Activated naive CD4-positive, alpha-beta T cell treated with anti-CD3 and anti-CD28 coated beads, Interleukin-2, amount 10 ng/mL, durations not matched to agents 7 days and 5 days (primary cell): Measurements from ENCODE around the gene CDKN2B-AS1.
"Not testable (repeated sequence)": the region's sequence is repeated elsewhere in the genome, so short reads cannot be mapped to it uniquely, and the experiment has no call there.

ENCODE experiments used
- CTCF ChIA-PET: fragments of 350-600 bp; sonication (Branson Sonifier 250); formaldehyde crosslinking; loops from one replicate; lab custom pipeline; 2021; ENCODE audit warnings: antibody characterized with exemption; lab: Charles Lee
- DNase-seq: peaks from one replicate; pipeline ENCODE4 v3.0.0-alpha.2; 2020
- H3K27ac Mint-ChIP-seq: one replicate; pipeline ENCODE4 v1.8.0; 2021; ENCODE audit warnings: mild to moderate bottlenecking, moderate library complexity, mixed read lengths
- H3K27me3 Mint-ChIP-seq: one replicate; pipeline ENCODE4 v1.8.0; 2021; ENCODE audit warnings: mild to moderate bottlenecking, mixed read lengths
- H3K36me3 Mint-ChIP-seq: one replicate; pipeline ENCODE4 v1.8.0; 2021; ENCODE audit warnings: mixed read lengths
- H3K4me1 Mint-ChIP-seq: one replicate; pipeline ENCODE4 v1.8.0; 2021; ENCODE audit warnings: mixed read lengths
- H3K4me3 Mint-ChIP-seq: one replicate; pipeline ENCODE4 v1.8.0; 2021; ENCODE audit warnings: mild to moderate bottlenecking, moderate library complexity, mixed read lengths
- H3K9me3 Mint-ChIP-seq: one replicate; pipeline ENCODE4 v1.8.0; 2021; ENCODE audit warnings: mixed read lengths

CDKN2B-AS1 gene

GRCh38 chr9:22046243-22046885, 51.8 kb downstream of the CDKN2B-AS1 start:
- H3K4me3 Mint-ChIP-seq = no peak overlapping the region
- no peak overlapping the region for H3K27ac Mint-ChIP-seq
- H3K27me3 Mint-ChIP-seq = peaks cover 34% of the 10 kb centered on the region
- peaks cover 65% of the 10 kb centered on the region for H3K4me1 Mint-ChIP-seq
- DNase-seq = no peak
- CTCF ChIA-PET = interaction anchor here (1.1 to 1.2 kb wide), 2 partner anchors 10 to 193 kb away, joined by 3 to 5 read pairs; no protein-coding TSS in a partner anchor
- no peaks in the 10 kb centered on the region for H3K9me3 Mint-ChIP-seq
- peaks cover 27% of the 10 kb centered on the region for H3K36me3 Mint-ChIP-seq

- H3K9me3 Mint-ChIP-seq = no peaks in the 10 kb centered on the region
- no peak overlapping the region for H3K4me3 Mint-ChIP-seq
- no peak for DNase-seq
- no peak overlapping the region for H3K27ac Mint-ChIP-seq
- CTCF ChIA-PET = interaction anchor here (1.1 to 1.7 kb wide), 2 partner anchors 72 to 192 kb away, joined by 4 to 5 read pairs; no protein-coding TSS in a partner anchor
- peaks cover 30% of the 10 kb centered on the region for H3K27me3 Mint-ChIP-seq
- peaks cover 70% of the 10 kb centered on the region for H3K4me1 Mint-ChIP-seq
- peaks cover 38% of the 10 kb centered on the region for H3K36me3 Mint-ChIP-seq
These were observed 53.0 kb downstream of the CDKN2B-AS1 start for GRCh38 chr9:22047596-22047995.

- CTCF ChIA-PET = interaction anchor here (0.7 to 1.0 kb wide), 2 partner anchors 38 to 195 kb away, joined by 3 read pairs; no protein-coding TSS in a partner anchor
- no peaks in the 10 kb centered on the region for H3K9me3 Mint-ChIP-seq
- no peak for DNase-seq
- H3K36me3 Mint-ChIP-seq = peaks cover 50% of the 10 kb centered on the region
- no peak overlapping the region for H3K4me3 Mint-ChIP-seq
- H3K4me1 Mint-ChIP-seq = peaks cover 82% of the 10 kb centered on the region
- peaks cover 29% of the 10 kb centered on the region for H3K27me3 Mint-ChIP-seq
- peak overlapping the region; percentile 43 for H3K27ac Mint-ChIP-seq
These were observed 54.8 kb downstream of the CDKN2B-AS1 start for GRCh38 chr9:22049411-22049810.

GRCh38 chr9:22050924-22051323, 56.3 kb downstream of the CDKN2B-AS1 start:
- CTCF ChIA-PET = interaction anchor here (0.9 to 2.6 kb wide), 2 partner anchors 69 to 188 kb away, joined by 3 to 10 read pairs; no protein-coding TSS in a partner anchor
- H3K27me3 Mint-ChIP-seq = peaks cover 22% of the 10 kb centered on the region
- H3K36me3 Mint-ChIP-seq = peaks cover 52% of the 10 kb centered on the region
- H3K9me3 Mint-ChIP-seq = no peaks in the 10 kb centered on the region
- peak overlapping the region; percentile 82 for H3K27ac Mint-ChIP-seq
- H3K4me3 Mint-ChIP-seq = peak overlapping the region; percentile 46
- DNase-seq = peak; percentile 54
- H3K4me1 Mint-ChIP-seq = peaks cover 71% of the 10 kb centered on the region

- Mint-ChIP-seq H3K27ac (peak overlapping the region; percentile 65), H3K4me1 (peaks cover 61% of the 10 kb centered on the region), H3K9me3 (no peaks in the 10 kb centered on the region), H3K27me3 (peaks cover 15% of the 10 kb centered on the region), H3K4me3 (no peak overlapping the region), H3K36me3 (peaks cover 60% of the 10 kb centered on the region)
- CTCF ChIA-PET = interaction anchor here (0.8 to 2.6 kb wide), 3 partner anchors 28 to 94 kb away, joined by 3 to 10 read pairs (median 3); no protein-coding TSS in a partner anchor
- DNase-seq = peak; percentile 34
These were observed 57.9 kb downstream of the CDKN2B-AS1 start for GRCh38 chr9:22052376-22052945.

- peaks cover 1% of the 10 kb centered on the region for H3K9me3 Mint-ChIP-seq
- CTCF ChIA-PET = interaction anchor here (0.8 to 2.6 kb wide), 3 partner anchors 28 to 93 kb away, joined by 3 to 10 read pairs (median 3); no protein-coding TSS in a partner anchor
- peaks cover 60% of the 10 kb centered on the region for H3K36me3 Mint-ChIP-seq
- H3K27me3 Mint-ChIP-seq = peaks cover 8% of the 10 kb centered on the region
- H3K4me1 Mint-ChIP-seq = peaks cover 61% of the 10 kb centered on the region
- peak overlapping the region; percentile 65 for H3K27ac Mint-ChIP-seq
- H3K4me3 Mint-ChIP-seq = no peak overlapping the region
- no peak for DNase-seq
These were observed 58.6 kb downstream of the CDKN2B-AS1 start for GRCh38 chr9:22053178-22053577.

DNA sequence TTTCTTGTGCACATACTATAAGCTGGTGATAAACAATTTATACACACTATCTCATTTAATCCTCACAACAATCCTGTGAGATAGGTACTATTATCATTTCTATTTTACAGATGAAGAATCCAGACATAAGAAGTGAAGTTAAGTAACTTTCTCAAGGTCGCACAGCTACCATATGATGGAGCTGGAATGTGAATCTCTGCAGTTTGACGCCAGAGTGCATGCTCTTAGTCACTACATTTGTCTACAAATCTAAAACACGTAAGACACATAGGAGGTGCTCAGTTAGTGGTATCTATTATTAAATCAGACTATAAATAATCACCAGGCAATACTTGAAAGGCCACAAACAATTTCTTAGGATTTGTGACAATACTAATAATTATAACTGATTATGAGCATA, 59.5 kb downstream of the CDKN2B-AS1 start:
- no peak for DNase-seq
- Mint-ChIP-seq H3K9me3 (peaks cover 2% of the 10 kb centered on the region), H3K27ac (no peak overlapping the region), H3K4me3 (no peak overlapping the region), H3K4me1 (peaks cover 56% of the 10 kb centered on the region), H3K36me3 (peaks cover 64% of the 10 kb centered on the region), H3K27me3 (peaks cover 8% of the 10 kb centered on the region)
- CTCF ChIA-PET = interaction anchor here (0.7 kb wide), 1 partner anchor 12 kb away, joined by 3 read pairs; no protein-coding TSS in a partner anchor

- peaks cover 8% of the 10 kb centered on the region for H3K27me3 Mint-ChIP-seq
- peaks cover 5% of the 10 kb centered on the region for H3K9me3 Mint-ChIP-seq
- peaks cover 54% of the 10 kb centered on the region for H3K4me1 Mint-ChIP-seq
- no peak for DNase-seq
- H3K4me3 Mint-ChIP-seq = no peak overlapping the region
- peaks cover 65% of the 10 kb centered on the region for H3K36me3 Mint-ChIP-seq
- no peak overlapping the region for H3K27ac Mint-ChIP-seq
- CTCF ChIA-PET = no interaction called here
These were observed 59.9 kb downstream of the CDKN2B-AS1 start for GRCh38 chr9:22054529-22054928.

DNA sequence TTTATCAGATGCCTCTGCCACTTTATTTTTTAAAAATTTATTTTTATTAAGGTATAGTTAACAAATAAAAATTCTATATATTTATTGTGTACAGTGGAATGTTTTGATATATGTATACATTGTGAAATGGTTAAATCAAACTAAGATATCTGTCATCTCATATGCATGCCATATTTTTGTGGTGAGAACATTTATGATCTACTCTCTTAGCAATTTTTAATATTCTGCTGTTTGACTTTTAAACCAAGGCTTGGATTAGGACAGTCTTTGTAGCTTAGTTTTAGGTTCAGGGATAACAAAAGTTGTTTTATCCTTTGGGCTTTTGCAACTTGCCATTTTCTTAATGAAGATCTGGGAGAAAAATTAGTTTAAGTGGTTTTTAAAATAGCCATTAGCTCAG, 60.5 kb downstream of the CDKN2B-AS1 start:
- Mint-ChIP-seq H3K9me3 (peaks cover 6% of the 10 kb centered on the region), H3K27me3 (peaks cover 9% of the 10 kb centered on the region), H3K36me3 (peaks cover 68% of the 10 kb centered on the region), H3K4me1 (peaks cover 50% of the 10 kb centered on the region), H3K27ac (no peak overlapping the region), H3K4me3 (no peak overlapping the region)
- CTCF ChIA-PET = no interaction called here
- DNase-seq = no peak

GRCh38 chr9:22056402-22056801, 61.8 kb downstream of the CDKN2B-AS1 start:
- Mint-ChIP-seq H3K27me3 (peaks cover 15% of the 10 kb centered on the region), H3K4me1 (peaks cover 37% of the 10 kb centered on the region), H3K4me3 (no peak overlapping the region), H3K9me3 (peaks cover 10% of the 10 kb centered on the region), H3K27ac (no peak overlapping the region), H3K36me3 (peaks cover 65% of the 10 kb centered on the region)
- no peak for DNase-seq
- CTCF ChIA-PET = interaction anchor here (1.2 to 1.4 kb wide), 2 partner anchors 20 to 63 kb away, joined by 3 read pairs; no protein-coding TSS in a partner anchor

GRCh38 chr9:22057972-22058371, 63.4 kb downstream of the CDKN2B-AS1 start:
- peaks cover 59% of the 10 kb centered on the region for H3K36me3 Mint-ChIP-seq
- H3K4me3 Mint-ChIP-seq, H3K9me3 Mint-ChIP-seq, H3K27ac Mint-ChIP-seq, DNase-seq, CTCF ChIA-PET: not testable (repeated sequence)
- peaks cover 15% of the 10 kb centered on the region for H3K27me3 Mint-ChIP-seq
- peaks cover 31% of the 10 kb centered on the region for H3K4me1 Mint-ChIP-seq

GRCh38 chr9:22060831-22061383, 66.3 kb downstream of the CDKN2B-AS1 start:
- Mint-ChIP-seq H3K27ac (no peak overlapping the region), H3K4me3 (no peak overlapping the region), H3K36me3 (peaks cover 70% of the 10 kb centered on the region), H3K4me1 (peaks cover 44% of the 10 kb centered on the region), H3K9me3 (peaks cover 18% of the 10 kb centered on the region), H3K27me3 (peaks cover 19% of the 10 kb centered on the region)
- no peak for DNase-seq
- CTCF ChIA-PET = no interaction called here

DNA sequence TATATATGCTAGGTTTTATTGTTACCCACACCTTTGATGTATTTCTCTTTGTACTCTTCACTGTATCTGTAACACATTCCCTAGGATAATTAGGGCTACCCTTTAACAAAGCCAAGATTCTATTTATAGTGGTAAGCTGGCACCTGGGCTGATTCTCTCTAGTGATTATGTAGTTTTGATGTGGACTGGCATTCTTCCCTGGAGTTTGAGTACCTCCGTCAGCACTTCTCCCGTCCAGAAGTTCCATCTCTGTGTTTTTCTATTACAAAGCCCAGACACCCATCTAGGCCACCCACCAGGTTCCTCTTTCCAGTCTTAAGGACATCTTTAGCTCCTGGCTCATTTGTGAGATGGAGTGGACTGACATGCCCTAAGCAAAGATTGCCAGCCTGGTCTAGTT, 70.4 kb downstream of the CDKN2B-AS1 start:
- peak overlapping the region; percentile 94 for H3K27ac Mint-ChIP-seq
- peaks cover 13% of the 10 kb centered on the region for H3K9me3 Mint-ChIP-seq
- H3K36me3 Mint-ChIP-seq = peaks cover 67% of the 10 kb centered on the region
- CTCF ChIA-PET = no interaction called here
- H3K27me3 Mint-ChIP-seq = peaks cover 10% of the 10 kb centered on the region
- H3K4me3 Mint-ChIP-seq = no peak overlapping the region
- no peak for DNase-seq
- peaks cover 73% of the 10 kb centered on the region for H3K4me1 Mint-ChIP-seq
